ENCODE measurements around the gene ARMC12.

Gene ARMC12

DNA sequence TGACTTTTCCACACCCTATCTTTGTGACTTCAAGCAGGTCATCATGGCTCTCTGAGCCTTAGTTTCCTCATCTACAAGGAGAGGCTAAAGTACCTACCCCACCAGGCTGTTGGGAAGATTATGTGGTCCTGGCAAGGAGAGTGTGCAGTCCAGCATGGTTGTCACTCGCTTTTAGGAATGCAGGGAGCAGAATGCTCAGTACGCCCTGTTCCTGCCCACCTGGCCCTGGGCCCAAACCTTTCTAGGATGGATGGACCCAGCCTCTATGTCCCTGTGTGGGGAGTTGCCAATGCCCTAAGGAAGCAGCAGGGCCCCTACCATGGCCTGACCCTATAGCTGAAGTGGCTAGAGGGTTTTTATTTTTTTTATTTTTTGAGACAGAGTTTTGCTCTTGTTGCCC, 41.6 kb downstream of the ARMC12 start:
- DNase-seq: no peak

DNA sequence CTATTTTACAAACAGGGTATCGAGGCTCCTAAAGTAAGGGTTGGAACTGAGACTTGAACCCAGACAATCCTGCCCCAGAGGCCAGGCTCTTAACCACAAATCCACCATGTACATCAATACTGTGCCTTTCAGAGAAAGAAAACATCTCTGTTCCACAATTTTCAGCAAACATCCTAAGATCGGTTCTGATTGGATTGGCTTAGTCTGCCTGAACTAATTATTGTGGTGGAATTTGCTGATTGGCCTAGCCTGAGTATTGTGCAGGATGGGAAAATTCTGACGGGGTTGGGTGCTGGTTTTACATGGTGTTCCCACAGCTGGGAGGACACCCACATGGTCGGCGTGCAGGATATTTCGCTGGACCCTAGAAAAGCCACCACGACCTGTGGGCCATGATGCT, 43.9 kb downstream of the ARMC12 start, which contains the start of gene CLPSL1:
CLPSL1 (plus strand) TSS at position 301 of the 400 bp plus-strand sequence; CDS start at position 393, 92 bp downstream.
- DNase-seq: no peak

DNA sequence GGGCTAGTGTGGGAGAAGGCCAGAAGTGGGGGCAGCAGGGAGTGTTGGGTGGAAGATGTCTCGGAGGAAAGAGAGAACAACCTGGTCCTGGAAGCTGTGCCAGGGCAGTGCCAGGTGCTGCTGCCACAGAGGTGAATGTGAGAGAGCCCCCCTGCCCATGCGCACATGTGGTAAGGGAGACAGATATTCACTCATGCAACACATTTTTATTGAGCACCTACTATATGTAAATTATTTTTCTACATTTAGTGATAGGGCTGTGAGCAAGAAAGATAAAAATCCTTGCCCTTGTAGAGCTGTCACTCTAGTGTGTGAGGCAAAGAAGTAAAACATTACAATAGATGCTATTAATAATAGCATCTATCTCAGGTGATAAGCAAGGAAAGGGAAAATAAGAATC, 44.5 kb downstream of the ARMC12 start:
- no peak for DNase-seq

DNA sequence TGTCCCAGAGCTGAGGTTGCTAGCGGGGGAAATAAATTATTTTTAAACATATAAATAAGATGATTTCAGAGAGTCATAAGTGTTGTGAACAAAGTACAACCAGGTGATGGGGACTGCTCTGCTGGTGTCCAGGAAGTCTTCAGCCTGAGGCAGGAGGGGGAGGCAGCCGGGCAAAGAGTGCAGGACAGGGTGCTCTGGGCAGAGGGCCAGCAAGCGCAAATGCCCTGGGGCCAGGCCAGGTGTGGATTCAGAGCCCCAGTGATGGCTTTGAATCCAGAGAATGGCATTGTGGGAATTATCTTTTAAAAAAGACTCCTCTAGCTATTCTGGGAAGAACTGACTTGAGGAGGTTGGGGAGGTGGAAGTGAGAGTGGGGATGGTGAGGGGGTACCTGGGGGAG, 45.6 kb downstream of the ARMC12 start:
- DNase-seq: no peak

- DNase-seq: no peak
Measured at GRCh38 chr6:35784200-35784599, 47.4 kb downstream of the ARMC12 start.

- DNase-seq: no peak
Measured at GRCh38 chr6:35786272-35786671, 49.4 kb downstream of the ARMC12 start.

GRCh38 chr6:35786810-35787209, 50.0 kb downstream of the ARMC12 start:
- DNase-seq: no peak

DNA sequence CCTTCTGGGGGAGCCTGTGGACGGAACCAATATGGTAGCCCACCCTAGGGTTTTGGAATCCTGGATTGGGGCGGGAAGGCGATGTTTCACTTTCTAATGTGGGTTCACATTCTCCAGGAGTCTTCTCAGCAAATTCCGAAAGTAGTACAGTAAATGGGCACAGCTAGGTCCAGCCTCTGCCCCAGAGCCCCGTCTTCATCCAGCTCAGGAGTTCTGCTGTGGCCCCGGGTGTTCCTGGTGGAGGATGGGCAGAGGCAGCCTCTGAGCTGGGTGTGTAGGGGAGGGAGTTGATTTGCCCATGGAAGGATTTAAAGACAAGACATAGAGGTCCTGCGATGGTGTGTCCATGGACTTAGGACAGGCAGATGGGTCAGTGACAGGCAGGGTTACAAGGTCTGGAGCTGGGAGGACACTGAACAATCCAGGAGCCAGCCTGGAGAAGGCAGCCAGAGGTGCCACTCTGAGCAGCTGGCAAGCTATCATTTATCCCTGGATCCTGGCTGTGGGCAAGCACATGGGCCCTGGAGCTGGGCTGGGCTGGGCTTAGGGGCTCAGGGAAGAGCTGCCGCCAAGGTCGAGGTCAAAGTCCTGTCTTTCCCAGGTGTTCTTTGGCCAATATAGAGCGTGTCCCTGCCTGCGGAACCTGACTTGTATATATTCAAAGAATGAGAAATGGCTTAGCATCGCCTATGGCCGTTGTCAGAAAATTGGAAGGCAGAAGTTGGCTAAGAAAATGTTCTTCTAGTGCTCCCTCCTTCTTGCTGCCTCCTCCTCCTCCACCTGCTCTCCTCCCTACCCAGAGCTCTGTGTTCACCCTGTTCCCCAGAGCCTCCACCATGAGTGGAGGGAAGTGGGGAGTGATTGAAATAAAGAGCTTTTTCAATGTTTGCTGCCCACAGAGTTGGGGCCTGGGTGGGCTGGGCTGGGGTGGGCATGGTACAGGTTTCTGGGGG, 50.7 kb downstream of the ARMC12 start:
- DNase-seq: no peak

- DNase-seq: no peak
Measured at GRCh38 chr6:35788423-35788982, 51.7 kb downstream of the ARMC12 start.

DNA sequence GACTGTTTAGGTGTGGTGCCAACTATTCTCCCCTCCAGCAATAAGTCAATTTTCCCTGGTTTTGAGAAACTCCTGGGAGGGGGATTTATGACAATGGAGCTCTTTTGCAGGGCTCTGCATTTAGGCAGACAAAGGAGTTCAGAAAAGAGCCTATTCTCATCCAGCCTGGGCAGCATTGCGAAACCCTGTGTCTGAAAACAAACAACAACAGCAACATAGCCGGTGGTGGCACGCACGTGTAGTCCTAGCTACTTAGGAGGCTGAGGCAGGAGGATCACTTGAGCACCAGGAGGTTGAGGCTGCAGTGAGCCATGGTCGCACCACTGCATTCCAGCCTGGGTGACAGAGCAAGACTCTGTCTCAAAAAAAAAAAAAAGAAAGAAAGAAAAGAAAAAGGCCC, 53.9 kb downstream of the ARMC12 start:
- DNase-seq: no peak

DNA sequence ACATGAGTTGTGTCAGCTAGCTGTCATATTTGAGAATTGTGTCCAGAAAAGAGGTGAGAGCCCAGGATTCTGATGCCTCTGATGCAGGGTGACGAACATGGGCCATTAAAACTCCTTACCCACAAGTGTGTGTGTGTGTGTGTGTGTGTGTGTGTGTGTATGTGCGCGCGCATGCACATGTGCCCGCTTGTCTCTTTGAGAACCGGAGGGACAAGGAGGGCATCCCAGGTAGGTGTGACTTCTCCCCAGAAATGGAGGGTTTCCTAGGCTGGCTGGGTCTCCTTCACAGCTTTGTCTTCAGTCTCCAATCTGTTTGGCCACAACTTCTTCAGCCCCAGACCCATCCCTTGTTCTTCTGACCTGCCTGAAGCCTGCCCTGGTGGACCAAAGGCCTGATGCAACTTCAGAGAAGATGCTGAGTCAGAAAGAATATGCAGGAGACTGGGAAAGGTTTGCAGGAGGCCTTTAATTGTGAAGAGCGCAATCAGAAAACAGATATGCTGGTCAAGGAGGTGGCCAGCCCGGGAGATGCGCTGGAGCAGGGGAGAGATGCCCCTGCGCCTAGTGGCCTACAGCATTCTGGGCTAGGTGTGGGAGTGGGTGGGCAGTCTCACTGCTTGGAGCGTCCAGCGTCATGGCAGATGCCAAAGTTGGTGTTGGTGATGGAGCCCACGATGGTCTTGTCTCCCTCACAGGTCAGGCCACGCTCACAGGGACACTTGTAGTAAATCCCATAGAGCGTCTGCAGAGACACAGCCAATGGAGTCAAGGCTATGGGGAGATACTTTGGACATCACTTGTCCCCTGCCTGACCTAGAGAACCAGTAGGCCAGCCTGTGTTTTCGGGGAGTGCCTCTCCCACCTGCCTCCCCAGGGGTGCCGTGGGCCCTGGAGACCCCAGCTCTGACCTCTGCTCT, 58.0 kb downstream of the ARMC12 start:
- DNase-seq: no peak

DNA sequence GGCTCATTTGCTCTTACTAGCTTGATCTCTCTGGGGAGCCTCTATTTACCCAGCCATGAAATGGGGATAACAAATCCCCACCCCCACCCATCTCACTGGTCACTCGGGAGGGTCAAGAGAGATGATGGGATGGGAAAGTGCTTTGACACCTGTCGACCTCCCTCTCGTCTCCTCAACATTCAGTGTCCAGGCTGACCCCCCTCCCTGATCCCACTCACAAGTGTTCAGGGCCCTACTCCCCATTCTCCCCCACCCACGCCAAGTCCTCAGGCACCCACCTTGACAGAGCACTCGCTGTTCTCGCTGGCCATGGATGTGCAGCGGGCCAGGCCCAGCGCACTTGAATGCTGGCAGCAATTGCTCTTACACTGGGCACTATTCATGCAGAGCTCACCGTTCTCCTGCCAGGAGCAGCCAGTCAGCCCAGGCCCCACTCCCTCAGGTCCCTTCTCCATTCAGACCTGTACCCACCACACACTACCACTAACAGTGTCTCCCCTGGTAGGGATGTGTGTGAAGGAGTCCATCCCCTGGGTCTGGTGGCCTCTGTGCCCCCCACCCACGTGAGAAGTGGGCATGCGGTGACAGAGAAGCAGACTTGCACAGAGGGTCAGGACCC, 58.7 kb downstream of the ARMC12 start:
- DNase-seq: no peak

DNA sequence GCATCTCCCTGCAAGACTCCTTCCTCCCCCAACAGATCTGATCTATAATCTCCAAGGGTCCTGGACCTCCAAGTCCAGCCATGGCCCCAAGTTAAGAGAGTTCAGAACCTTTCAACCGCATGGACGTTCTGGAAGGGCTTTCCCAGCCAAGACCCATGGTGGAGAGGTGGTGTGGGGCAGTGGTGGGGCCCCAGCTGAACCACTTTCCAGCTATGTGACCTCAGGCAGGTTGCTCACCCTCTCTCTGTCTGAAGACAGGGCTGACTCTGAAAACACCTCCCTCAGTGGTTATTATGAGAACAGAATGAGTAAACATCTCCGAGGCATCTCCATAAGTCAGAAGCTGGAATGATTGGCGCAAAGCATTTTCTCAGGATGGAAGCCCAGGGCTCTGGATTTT, 59.4 kb downstream of the ARMC12 start:
- no peak for DNase-seq

GRCh38 chr6:35797837-35798526, 61.1 kb downstream of the ARMC12 start:
- DNase-seq: no peak

Data from OCI-M1 (cell line).